ENCODE data around the gene PDCD1LG2.

PDCD1LG2 gene

GRCh38 chr9:5531101-5531882 is 21.0 kb downstream of the PDCD1LG2 start:
- DNase-seq (ENCODE audit: low spot score), result no peak

- DNase-seq (ENCODE audit: low spot score), result no peak
Observed at GRCh38 chr9:5532306-5532705, 22.0 kb downstream of the PDCD1LG2 start.

GRCh38 chr9:5532790-5533189 is 22.5 kb downstream of the PDCD1LG2 start:
- DNase-seq (ENCODE audit: low spot score), result no peak

GRCh38 chr9:5536684-5537083 is 26.4 kb downstream of the PDCD1LG2 start:
- DNase-seq (ENCODE audit: low spot score), result no peak

- DNase-seq (ENCODE audit: low spot score), result no peak
Observed at GRCh38 chr9:5543875-5544702, 33.8 kb downstream of the PDCD1LG2 start.

GRCh38 chr9:5549658-5550650 is 39.6 kb downstream of the PDCD1LG2 start:
- no peak for DNase-seq (ENCODE audit: low spot score)

- DNase-seq (ENCODE audit: low spot score), result no peak
Observed at GRCh38 chr9:5551368-5552150, 41.2 kb downstream of the PDCD1LG2 start.

GRCh38 chr9:5552301-5552700 is 42.0 kb downstream of the PDCD1LG2 start:
- no peak for DNase-seq (ENCODE audit: low spot score)

- DNase-seq (ENCODE audit: low spot score), result no peak
Observed at GRCh38 chr9:5553211-5553610, 42.9 kb downstream of the PDCD1LG2 start.

GRCh38 chr9:5554254-5554653 is 43.9 kb downstream of the PDCD1LG2 start:
- no peak for DNase-seq (ENCODE audit: low spot score)

GRCh38 chr9:5556101-5556705 is 45.9 kb downstream of the PDCD1LG2 start:
- no peak for DNase-seq (ENCODE audit: low spot score)

GRCh38 chr9:5557606-5558587 is 47.6 kb downstream of the PDCD1LG2 start:
- DNase-seq (ENCODE audit: low spot score), result no peak

GRCh38 chr9:5559659-5560058 is 49.3 kb downstream of the PDCD1LG2 start:
- DNase-seq (ENCODE audit: low spot score), result no peak

GRCh38 chr9:5560443-5561100 is 50.2 kb downstream of the PDCD1LG2 start:
- no peak for DNase-seq (ENCODE audit: low spot score)

- no peak for DNase-seq (ENCODE audit: low spot score)
Observed at GRCh38 chr9:5561828-5562488, 51.6 kb downstream of the PDCD1LG2 start.

- no peak for DNase-seq (ENCODE audit: low spot score)
Observed at GRCh38 chr9:5562806-5563416, 52.6 kb downstream of the PDCD1LG2 start.

GRCh38 chr9:5563417-5563815 is 53.1 kb downstream of the PDCD1LG2 start:
- DNase-seq (ENCODE audit: low spot score), result no peak

GRCh38 chr9:5563886-5564285 is 53.6 kb downstream of the PDCD1LG2 start:
- no peak for DNase-seq (ENCODE audit: low spot score)

Data from SW480 (cell line).